Testis (tissue), 2 donors: ENCODE measurements around the gene TRIM69.

Source experiments
- CTCF ChIP-seq, 3 experiments: fragments of 450-650 bp in 2 of 3; fragments of 200-600 bp in 1 of 3; sonication (generic) in 1 of 3; IDR thresholded peaks; one replicate each; pipeline ENCODE4 v1.5.1; 2016 to 2019; ENCODE audit warnings: antibody characterized with exemption in 3 of 3, mild to moderate bottlenecking in 2 of 3, moderate library complexity in 1 of 3
- POLR2A ChIP-seq: fragments of 450-650 bp; IDR thresholded peaks from one replicate; pipeline ENCODE4 v1.6.1; 2017; ENCODE audit warnings: antibody characterized with exemption, mild to moderate bottlenecking, moderate library complexity

- TF ChIP-seq CTCF (IDR thresholded peaks at IDR 0.05) (no peak), POLR2A (no peak)
Observed at GRCh38 chr15:44779761-44780160, 43.4 kb downstream of the TRIM69 start.
